OCI-LY1 (cell line): Measurements from ENCODE around the gene LTF.

ENCODE experiments used
- H2AFZ ChIP-seq: fragments of 200-600 bp; sonication (generic), shearing (Covaris generic); 2 replicates; pipeline ENCODE4 v1.6.0; 2014; ENCODE audit warnings: antibody characterized with exemption, mild to moderate bottlenecking, low read length
- H3F3A ChIP-seq: fragments of 200-600 bp; sonication (generic), shearing (Covaris generic); 2 replicates; pipeline ENCODE4 v1.6.0; 2014; ENCODE audit warnings: mild to moderate bottlenecking, antibody characterized with exemption, low read length, moderate library complexity; ENCODE audit not compliant: insufficient read depth
- H3K27ac ChIP-seq: fragments of 200-600 bp; sonication (generic); 2 replicates; pipeline ENCODE4 v1.5.1; 2014; ENCODE audit warnings: low read length, mixed run types, mild to moderate bottlenecking, low read depth; ENCODE audit not compliant: poor library complexity, severe bottlenecking
- H3K27me3 ChIP-seq: fragments of 200-600 bp; sonication (generic); 2 replicates; pipeline ENCODE4 v1.6.0; 2014; ENCODE audit warnings: antibody characterized with exemption, mild to moderate bottlenecking, low read length, moderate library complexity; ENCODE audit not compliant: insufficient read depth
- H3K36me3 ChIP-seq: fragments of 200-600 bp; sonication (generic); 2 replicates; pipeline ENCODE4 v1.6.1; 2014; ENCODE audit warnings: mild to moderate bottlenecking, antibody characterized with exemption, low read length, moderate library complexity, mixed read lengths; ENCODE audit not compliant: insufficient read depth
- H3K4me1 ChIP-seq: fragments of 200-600 bp; sonication (generic); 2 replicates; pipeline ENCODE4 v1.5.1; 2014; ENCODE audit warnings: mild to moderate bottlenecking, low read length, moderate library complexity; ENCODE audit not compliant: insufficient read depth, severe bottlenecking
- H3K4me2 ChIP-seq: fragments of 200-600 bp; sonication (generic), shearing (Covaris generic); 2 replicates; pipeline ENCODE4 v1.6.1; 2014; ENCODE audit warnings: low read length
- H3K4me3 ChIP-seq: fragments of 200-600 bp; sonication (generic); 2 replicates; pipeline ENCODE4 v1.5.1; 2014; ENCODE audit warnings: low read length, low read depth, mild to moderate bottlenecking, mixed read lengths; ENCODE audit not compliant: poor library complexity, severe bottlenecking
- H3K79me2 ChIP-seq: fragments of 200-600 bp; shearing (Covaris generic); 2 replicates; pipeline ENCODE4 v1.6.1; 2016; ENCODE audit warnings: mixed run types, low read length, mixed read lengths; ENCODE audit not compliant: insufficient read depth
- H3K9ac ChIP-seq: fragments of 200-600 bp; sonication (generic), shearing (Covaris generic); 2 replicates; pipeline ENCODE4 v1.6.1; 2014; ENCODE audit warnings: mild to moderate bottlenecking, low read length, mixed read lengths
- H3K9me2 ChIP-seq: fragments of 200-600 bp; sonication (generic), shearing (Covaris generic); 2 replicates; pipeline ENCODE4 v1.6.1; 2014; ENCODE audit warnings: low read depth, mild to moderate bottlenecking, low read length, mixed read lengths
- H3K9me3 ChIP-seq: fragments of 200-600 bp; shearing (Covaris generic); 2 replicates; pipeline ENCODE4 v1.6.1; 2014; ENCODE audit warnings: low read length, mixed read lengths
- H4K20me1 ChIP-seq: fragments of 200-600 bp; sonication (generic), shearing (Covaris generic); 2 replicates; pipeline ENCODE4 v1.6.0; 2016; ENCODE audit warnings: mild to moderate bottlenecking, low read length; ENCODE audit not compliant: insufficient read depth
- EZH2 ChIP-seq: fragments of 200-600 bp; sonication (generic), shearing (Covaris generic); IDR thresholded peaks from 2 replicates; pipeline ENCODE4 v1.8.0; 2017; ENCODE audit warnings: borderline replicate concordance, mixed run types, mild to moderate bottlenecking, antibody characterized with exemption, low read length, moderate library complexity, mixed read lengths
- TF ChIP-seq, protein P1 (sequence below): fragments of 200-600 bp; sonication (generic), shearing (Covaris generic); IDR thresholded peaks from 2 replicates; pipeline ENCODE4 v1.5.1; 2017; ENCODE audit warnings: mild to moderate bottlenecking, antibody characterized with exemption, low read length, moderate library complexity, mixed read lengths

LTF gene

GRCh38 chr3:46483825-46484224, 19.1 kb upstream of the LTF start:
- H4K20me1 ChIP-seq = no peaks in the 10 kb centered on the region
- TF ChIP-seq EZH2 = no peak
- TF ChIP-seq, protein P1, sequence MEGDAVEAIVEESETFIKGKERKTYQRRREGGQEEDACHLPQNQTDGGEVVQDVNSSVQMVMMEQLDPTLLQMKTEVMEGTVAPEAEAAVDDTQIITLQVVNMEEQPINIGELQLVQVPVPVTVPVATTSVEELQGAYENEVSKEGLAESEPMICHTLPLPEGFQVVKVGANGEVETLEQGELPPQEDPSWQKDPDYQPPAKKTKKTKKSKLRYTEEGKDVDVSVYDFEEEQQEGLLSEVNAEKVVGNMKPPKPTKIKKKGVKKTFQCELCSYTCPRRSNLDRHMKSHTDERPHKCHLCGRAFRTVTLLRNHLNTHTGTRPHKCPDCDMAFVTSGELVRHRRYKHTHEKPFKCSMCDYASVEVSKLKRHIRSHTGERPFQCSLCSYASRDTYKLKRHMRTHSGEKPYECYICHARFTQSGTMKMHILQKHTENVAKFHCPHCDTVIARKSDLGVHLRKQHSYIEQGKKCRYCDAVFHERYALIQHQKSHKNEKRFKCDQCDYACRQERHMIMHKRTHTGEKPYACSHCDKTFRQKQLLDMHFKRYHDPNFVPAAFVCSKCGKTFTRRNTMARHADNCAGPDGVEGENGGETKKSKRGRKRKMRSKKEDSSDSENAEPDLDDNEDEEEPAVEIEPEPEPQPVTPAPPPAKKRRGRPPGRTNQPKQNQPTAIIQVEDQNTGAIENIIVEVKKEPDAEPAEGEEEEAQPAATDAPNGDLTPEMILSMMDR = no peak
- no peaks in the 10 kb centered on the region for H3K27me3 ChIP-seq
- no peaks in the 10 kb centered on the region for H3K4me1 ChIP-seq
- H2AFZ ChIP-seq = no peak overlapping the region
- no peaks in the 10 kb centered on the region for H3F3A ChIP-seq
- no peak overlapping the region for H3K4me3 ChIP-seq
- no peak overlapping the region for H3K4me2 ChIP-seq
- H3K9me3 ChIP-seq = no peaks in the 10 kb centered on the region
- H3K9ac ChIP-seq = no peak overlapping the region
- no peaks in the 10 kb centered on the region for H3K9me2 ChIP-seq
- H3K79me2 ChIP-seq = no peaks in the 10 kb centered on the region
- H3K27ac ChIP-seq = no peak overlapping the region
- H3K36me3 ChIP-seq = no peaks in the 10 kb centered on the region

GRCh38 chr3:46482632-46483350, 18.1 kb upstream of the LTF start:
- Histone ChIP-seq H3K9ac (no peak overlapping the region), H3F3A (no peaks in the 10 kb centered on the region), H3K4me1 (no peaks in the 10 kb centered on the region), H3K9me3 (no peaks in the 10 kb centered on the region), H3K4me3 (no peak overlapping the region), H3K27ac (no peak overlapping the region), H3K4me2 (no peak overlapping the region), H3K27me3 (no peaks in the 10 kb centered on the region), H3K79me2 (no peaks in the 10 kb centered on the region), H3K9me2 (no peaks in the 10 kb centered on the region), H2AFZ (no peak overlapping the region), H4K20me1 (no peaks in the 10 kb centered on the region), H3K36me3 (no peaks in the 10 kb centered on the region)
- TF ChIP-seq, protein P1 = no peak
- no peak for TF ChIP-seq EZH2

DNA sequence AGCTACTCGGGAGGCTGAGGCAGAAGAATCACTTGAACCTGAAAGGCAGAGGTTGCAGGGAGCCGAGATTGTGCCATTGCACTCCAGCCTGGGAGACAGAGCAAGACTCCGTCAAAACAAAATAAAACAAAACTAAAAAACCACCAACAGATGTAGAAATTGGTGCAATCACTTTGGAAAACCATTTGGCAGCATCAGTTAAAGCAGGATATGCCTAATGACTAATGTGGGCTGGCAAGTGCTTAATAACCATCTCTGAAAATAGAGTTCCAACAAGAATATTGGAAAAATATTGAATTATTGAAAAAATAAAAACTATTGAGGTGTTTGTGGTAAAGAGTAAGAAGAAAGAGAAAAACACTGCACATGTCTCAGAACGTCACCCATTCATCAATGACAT, 16.9 kb upstream of the LTF start:
- Histone ChIP-seq H4K20me1 (no peaks in the 10 kb centered on the region), H3K9ac (no peak overlapping the region)

More for the DNA sequence above, 16.9 kb upstream of the LTF start:
- Histone ChIP-seq H3K27ac (no peak overlapping the region), H2AFZ (no peak overlapping the region), H3K4me1 (no peaks in the 10 kb centered on the region), H3K9me3 (no peaks in the 10 kb centered on the region), H3K4me3 (no peak overlapping the region), H3K9me2 (no peaks in the 10 kb centered on the region), H3F3A (no peaks in the 10 kb centered on the region), H3K4me2 (no peak overlapping the region), H3K27me3 (no peaks in the 10 kb centered on the region), H3K79me2 (no peaks in the 10 kb centered on the region), H3K36me3 (no peaks in the 10 kb centered on the region)
- TF ChIP-seq EZH2 = no peak
- TF ChIP-seq, protein P1 = no peak
